ENCODE measurements around the gene TMEM235.
"Not testable (repeated sequence)": the region's sequence is repeated elsewhere in the genome, so short reads cannot be mapped to it uniquely, and the experiment has no call there.

The TMEM235 gene

DNA sequence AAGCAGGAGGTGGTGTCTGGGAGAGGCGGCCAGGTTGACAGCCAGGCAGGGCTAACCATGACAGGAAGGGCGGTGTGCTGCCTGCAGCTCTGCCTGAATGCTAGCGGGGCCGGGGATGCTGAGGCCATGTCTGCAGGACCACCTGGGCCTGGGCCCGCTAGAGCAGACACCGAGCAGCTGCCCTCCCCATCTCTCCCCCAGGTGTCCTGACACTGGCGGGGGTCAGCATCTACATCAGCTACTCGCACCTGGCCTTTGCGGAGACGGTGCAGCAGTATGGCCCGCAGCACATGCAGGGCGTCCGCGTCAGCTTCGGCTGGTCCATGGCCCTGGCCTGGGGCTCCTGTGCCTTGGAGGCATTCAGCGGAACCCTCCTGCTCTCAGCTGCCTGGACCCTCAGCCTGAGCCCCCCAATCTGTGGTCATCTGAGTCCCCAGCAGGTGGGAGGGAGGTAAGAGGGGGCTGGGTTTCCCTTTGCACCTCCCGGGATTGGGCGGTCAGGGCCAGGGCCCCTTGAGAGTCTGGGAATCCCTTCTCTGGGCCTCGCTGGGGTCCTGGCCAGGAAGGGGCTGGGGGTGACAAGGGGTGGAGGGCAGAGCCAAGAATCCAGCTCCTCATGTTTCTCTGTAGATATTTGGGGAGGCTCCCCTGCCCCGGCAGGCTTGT, 7.5 kb downstream of the TMEM235 start:
- no peak for DNase-seq

DNA sequence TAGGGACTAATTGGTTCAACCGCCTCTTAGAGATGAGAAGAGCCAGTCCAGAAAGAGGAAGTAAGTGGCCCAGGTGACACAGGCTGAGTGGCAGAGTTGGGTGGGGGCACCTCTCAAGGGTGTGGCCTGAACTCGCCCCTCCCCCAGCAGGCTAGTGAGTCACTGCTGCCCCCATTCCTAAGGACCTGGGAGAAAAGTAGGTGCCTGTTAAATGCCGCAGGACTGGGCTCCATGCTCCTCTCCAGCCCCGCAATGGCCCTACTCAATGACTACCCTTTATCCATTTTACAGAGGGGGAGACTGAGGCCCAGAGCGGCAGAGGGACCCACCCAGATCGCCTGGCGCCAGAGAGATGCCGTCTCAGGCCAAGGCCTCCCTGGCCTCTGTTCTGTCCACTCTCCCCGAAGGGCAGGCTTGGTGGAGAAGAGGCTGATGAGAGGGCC, 8.1 kb downstream of the TMEM235 start:
- DNase-seq: no peak

DNA sequence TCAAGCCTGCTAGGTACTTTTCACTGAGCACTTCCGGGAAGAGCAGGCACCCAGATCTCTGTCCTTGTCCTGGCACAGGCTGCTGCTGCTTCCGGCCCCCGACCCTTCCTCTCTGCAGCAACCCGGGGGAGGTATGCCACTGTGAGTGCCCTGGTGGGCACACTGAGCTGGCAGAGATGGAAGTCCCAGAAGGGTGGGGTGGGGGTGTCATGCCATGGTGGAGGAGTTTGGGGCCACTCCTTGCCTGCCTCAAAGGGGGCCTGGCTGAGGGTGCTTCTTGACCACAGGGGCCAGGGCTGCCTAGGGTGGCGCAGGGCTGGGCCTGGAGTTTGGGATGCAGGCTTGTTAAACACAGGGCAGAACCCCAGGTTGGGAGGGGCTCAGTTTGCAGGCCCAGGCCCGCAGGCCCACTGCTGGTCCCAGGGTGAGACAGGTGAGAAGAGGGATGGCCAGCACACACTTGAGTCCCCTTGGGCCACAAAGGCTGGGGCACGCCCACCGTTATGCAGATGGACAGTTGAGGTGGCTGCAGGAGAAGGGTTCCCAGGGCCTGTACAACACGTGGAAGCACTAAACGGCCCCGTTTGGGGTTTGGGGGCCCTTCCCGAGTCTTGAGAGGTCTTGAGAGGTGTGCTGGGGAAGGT, 8.7 kb downstream of the TMEM235 start:
- no peak for DNase-seq

DNA sequence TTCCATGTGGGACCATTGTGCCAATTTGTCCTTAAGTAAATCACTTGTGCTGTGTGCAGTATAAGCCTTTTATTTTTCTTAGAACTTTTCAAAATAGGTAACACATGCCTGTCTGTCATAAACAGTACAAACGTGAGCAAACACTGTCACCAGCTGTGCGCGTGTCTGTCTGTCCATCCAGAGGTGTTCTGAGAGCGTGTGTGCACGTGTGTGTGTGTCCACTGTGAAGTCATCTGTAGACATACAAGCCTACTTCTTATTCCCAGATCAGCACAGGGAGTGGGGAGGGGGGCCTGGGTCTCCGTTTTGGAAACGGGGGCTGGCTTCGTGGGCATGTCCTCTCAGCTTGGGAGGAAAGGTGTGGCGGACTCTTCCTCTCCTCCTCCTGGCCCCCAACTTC, 9.4 kb downstream of the TMEM235 start:
- DNase-seq: no peak

DNA sequence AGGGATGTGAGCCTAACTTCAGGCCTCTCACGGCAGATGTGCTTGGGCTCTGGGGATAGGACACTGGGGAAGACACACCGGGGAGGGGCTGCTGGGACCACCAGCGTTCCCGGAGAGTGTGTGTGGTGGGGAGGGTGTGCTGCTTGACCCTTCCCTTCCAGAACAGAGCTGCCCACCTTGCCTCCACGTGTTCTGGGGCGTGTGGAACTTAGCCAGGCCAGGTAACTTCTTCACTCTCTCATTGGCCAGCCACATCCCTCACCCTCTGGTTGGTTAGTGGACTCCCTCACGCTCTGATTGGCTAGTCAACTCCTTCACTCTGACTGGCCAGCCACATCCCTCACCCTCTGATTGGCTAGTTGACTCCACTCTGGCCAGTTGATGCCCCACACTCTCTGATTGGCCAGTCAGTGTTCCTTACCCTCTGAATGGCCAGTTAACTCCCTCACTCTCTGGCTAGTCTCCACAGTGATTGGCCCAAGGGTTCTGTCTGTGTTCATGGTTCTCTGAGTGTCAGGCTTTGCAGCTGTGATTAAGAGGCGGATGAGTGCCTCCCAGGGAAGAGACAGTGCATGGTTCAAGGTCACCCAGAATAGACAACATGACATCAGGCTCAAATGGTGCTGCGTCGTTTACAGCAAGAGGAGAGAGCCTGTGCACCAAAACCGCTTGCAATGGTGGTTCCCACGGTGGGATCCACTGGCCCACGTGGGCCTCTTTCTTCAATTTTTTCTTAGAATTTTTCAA, 10.0 kb downstream of the TMEM235 start:
- DNase-seq: peak; percentile 64

DNA sequence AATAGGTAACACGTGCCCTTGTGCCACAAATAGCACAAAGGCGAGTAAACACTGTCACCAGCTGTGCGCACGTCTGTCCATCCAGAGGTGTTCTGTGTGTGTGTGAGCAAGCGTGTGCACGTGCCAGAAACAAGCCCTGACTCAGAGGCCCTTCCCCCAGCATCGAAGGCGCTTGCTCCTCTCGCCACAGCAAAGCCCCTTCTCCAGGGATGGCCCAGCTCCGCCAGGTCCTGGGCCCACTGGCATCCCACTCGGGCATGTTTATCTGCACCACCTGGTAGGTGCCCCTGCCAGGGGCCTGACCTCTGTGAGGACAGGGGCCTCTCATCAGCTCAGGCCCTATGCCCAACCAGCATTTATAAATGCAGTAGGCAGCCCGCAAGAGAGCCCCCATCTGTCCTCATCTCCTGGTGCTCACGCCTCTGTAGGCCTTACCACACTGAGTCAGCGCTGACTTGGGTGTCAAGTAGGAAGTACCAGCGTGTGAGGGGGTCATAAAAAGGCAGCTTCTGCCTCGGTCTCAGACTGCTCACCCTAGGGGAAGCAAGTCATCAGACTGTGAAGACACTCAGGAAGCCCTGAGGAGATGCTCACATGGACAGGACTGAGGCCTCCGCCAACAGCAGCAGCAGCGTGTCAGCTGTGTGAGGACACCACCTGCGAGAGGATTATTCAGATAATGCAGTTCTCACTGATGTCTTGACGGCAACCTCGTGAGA, 10.8 kb downstream of the TMEM235 start:
- no peak for DNase-seq

DNA sequence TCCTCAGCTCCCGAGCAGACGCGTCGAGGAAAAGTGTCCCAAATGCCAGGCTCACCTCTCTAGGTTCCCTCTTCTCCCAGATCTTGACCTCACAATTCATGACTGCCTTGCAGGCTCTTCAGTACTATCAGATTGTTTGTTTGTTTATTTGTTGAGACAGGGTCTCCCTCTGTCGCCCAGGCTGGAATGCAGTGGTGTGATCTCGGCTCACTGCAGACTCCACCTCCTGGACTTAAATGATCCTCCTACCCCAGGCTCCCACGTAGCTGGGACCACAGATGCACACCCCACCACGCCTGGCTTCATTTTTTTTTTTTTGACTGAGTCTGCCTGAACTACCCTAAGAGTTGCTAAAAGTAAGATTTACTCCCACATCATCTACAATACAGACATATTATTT, 15.9 kb downstream of the TMEM235 start:
- DNase-seq: no peak

DNA sequence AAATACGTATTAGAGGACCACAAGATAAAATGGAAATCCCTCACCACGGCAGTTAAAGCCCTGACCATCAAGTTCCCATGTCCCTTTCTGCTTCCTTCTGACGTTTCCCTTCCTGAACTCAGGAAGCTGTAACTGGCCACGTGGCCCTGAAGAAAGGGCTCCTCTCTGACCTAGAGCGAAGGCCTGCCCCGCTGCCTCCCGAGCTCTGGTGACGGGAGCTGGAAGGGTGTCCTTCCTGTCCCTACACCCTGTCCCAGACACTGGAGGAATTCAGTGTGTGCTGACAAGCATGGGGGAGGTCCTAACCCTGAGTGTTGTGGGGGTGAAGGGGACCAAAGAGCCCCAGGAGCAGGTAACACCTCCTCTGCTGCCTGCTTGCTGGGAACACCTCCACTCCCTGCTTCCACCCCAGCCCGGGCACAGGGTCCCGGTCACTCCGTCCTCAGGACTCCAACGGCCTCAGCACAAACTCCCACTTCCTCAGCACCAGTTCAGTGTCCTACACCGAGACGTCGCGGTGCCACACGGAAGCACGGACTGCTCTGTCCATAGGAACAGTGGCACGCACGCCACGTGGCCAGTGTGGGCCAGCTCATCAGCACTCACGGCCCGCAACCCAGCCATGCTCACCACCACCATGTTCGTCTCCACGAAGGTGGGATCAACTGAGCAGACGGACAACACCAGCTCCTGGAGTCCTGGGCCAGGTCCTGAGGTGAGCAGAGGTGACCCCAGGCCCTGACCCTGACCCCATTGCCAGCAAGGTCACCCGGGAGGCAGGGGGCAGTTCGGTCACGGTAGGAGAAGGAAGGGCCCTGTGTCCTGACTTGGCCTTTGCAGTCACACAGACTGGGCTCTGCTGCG, 16.9 kb downstream of the TMEM235 start:
- DNase-seq: no peak

DNA sequence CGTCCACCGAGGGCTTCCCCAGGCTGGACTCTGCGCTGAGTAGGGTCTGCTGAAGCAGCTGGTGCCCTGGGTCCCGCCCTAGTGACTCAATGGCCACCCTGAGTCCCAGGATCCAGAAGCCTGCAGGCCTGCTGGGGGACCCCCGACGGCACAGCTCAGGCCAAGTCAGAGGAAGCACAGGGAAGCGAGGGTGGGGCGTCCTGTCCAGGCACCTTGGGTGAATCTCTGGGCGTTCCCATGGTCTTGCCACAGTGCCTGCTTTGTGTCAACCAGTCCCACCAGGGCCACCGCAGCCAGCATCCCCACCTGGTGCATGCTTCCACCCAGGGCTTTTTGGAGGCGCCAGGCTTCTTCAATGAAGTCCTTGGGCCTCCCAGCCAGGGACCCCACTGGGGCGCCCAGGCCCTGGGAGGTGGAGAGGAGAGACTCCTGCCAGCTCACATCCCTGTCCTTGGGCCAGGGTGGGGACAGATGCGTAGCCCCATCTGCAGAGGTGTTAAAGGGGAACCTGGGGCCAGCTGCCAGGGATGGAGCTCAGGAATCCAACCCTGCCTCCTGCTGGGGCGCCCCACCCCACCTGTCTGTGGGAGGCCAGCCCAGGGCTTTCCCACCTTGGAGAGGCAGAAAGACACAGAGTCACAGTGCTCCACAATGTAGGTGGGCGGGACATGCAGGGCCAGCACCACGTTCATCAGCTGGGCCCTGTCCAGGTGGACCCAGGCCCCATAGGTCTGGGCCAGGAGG, 17.8 kb downstream of the TMEM235 start:
- DNase-seq: no peak

DNA sequence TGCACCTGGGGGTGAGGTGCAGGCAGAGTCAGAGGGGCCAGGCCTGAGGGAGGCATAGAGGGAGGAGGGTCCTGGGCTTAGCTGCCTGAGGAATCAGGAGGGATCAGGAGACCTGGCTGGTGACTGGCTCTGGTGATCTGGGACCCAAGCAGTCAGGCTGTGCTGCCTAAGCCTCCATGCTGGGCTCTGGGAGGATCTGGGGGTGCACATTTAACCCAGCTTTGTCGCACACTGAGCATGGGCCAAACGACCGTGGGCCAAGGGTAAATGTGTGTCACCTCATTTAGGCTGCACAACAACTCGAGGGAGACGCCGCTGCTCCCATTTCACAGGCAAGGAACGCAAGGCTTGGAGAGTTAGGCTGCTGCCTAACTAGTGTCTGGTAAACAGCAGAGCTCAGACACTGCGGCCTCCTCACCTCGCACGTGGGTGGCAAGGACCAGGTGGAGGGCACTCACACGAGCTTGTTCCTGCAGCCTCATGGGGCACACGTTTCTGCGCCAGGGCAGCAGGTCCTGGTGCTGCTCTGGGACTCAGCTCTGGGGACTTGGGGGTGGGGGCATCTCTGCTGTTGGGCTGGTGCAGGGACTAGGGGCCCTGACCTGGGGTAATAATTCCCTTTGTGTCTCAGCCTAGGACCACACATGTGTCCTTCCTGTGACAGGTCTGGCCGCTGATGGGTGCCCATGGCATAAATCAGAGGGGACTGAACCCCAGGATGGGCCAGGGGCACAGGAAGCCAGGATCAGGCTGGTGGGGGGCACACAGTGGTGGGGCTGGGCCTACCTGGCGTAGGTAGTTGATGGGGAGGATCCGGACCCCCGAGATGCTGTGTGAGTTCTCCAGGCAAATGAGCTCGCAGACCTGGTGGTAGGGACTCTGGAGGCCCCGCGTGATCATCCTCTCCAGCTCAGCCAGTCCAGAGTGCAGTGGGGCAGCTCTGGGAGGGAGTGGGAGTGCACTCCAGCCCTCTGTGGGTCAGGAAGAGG, 18.7 kb downstream of the TMEM235 start:
- DNase-seq: no peak

DNA sequence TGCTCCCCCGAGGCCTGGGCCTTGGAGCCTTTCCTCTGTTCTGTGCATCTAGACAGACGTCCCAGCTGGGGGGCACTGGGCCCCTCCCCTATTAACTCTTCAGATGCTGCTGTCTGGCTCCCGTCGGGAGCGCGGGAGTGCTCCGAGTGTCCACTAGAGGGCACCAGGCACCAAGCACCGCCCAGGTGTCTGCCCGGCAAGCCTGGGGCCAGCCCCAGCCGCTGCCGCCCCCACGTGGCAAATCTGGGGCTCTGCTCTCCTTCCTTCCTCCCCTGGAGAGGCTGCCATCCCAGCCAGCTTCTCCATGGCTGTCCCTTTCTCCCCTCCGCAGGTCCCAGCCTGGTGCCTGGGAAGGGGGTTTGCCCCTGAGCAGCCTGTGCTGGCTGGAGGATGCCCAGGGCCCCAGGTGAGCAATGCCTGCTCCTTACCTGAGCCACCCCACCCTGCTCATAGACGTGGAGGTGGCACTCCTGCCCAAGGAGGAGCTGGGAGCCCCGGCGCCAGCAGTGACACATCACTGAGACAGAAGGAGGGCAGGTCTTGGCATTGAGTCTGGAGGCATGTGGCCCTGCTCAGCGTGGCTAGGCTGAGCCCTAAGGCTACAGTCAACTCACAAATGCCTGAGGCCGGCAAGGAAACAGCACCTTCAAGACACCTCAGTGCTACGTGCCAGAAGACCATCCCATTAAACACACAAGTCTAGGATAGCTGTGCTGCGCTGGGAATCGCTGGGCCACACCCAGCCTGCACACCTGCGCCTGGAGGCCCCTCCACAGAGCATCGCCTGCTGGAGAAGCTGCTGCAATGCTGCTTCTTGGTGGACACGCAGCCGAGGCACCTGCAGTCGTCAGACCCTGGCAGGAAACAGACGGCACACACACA, 19.7 kb downstream of the TMEM235 start:
- peak; percentile 63 for DNase-seq

DNA sequence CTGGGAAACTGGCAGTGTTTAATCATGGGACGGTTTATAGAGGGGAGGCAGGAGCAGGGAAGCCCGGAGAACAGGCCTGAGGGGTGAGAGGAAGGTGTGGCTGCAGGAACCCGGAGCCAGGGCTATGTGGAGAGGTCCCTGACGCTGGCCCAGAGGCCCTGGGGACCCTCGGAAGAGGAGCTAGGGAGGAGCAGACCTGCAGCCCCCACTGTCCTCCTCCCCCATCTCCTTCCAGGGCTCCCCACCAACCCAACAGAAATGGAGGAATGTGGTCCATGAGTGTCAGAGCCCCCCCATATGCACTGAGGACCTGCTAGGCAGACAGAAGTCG, 20.3 kb downstream of the TMEM235 start:
- no peak for DNase-seq

DNA sequence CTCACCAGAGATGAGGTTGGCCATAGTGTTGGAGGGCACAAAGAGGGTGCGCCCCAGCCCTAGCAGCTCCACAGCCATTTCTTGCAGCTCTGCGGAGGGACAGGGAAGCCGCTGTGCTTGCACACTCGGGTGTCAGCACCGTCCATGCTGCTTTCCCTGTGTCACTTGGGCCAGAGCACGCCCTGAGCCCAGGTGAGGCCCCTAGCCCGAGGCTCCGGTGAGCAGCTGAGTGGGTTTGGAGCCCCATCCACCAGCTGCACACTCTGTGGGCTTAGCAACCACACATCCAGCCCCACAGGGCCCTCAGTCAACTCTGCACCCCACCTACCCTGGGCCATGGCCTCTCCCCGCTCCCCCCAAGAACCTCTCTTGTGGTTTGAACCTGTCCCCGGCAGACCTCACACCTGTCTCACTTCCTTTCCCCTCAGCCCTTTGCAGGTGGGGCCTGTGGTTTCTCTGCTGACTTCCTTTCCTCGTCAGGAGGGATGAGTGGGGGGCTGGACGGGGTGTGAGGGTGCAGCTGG, 20.7 kb downstream of the TMEM235 start:
- no peak for DNase-seq

DNA sequence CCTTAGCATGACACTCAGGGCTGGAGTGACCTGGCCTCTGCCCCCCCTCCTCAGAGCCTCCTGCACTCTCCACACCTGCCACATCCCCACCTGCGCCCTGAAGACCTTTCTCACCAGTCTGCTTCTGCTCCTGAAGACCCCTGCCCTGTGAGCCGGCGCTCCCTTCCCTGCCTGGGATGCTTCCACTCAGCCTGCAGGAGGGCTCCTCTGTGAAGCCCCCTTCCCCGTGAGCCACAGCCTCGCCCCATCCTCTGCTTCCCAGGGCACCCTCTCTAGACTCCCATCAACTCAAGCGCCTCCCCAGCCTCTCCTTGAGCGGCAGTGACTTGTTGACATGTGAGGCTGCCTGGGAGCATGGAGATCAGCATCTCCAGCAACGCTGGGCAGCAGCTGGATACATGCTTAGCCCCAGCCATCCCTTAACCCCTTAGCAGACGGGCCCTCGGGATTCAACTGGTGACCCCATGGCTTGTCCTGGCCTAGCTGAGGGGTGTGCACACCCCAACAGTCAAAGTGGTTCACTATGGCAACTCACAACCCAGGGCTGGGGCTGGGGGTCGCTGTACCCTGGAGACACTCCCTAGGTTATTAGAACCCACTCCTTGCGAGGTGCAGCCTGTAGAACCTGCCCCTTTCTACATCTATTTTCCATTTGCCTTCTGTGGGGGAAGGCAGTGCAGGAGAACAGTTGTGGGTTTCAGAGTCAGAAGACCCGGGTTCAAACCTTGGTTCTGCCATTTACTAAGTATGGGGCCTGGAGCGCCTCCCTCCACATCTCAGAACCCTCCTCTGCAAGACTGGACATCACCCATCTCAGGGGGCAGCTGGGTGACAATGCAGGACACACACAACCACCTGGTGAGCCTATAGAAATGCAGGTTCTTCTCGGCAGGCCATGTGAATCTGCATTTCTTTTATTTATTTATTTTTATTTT, 21.5 kb downstream of the TMEM235 start:
- no peak for DNase-seq

DNA sequence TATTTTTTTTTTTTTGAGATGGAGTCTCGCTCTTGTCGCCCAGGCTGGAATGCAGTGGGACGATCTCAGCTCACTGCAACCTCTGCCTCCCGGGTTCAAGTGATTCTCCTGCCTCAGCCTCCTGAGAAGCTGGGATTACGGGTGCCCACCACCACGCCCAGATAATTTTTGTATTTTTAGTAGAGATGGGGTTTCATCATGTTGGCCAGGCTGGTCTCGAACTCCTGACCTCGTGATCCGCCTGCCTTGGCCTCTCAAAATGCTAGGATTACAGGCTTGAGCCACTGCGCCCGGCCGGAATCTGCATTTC, 22.2 kb downstream of the TMEM235 start:
- not testable (repeated sequence) for DNase-seq

DNA sequence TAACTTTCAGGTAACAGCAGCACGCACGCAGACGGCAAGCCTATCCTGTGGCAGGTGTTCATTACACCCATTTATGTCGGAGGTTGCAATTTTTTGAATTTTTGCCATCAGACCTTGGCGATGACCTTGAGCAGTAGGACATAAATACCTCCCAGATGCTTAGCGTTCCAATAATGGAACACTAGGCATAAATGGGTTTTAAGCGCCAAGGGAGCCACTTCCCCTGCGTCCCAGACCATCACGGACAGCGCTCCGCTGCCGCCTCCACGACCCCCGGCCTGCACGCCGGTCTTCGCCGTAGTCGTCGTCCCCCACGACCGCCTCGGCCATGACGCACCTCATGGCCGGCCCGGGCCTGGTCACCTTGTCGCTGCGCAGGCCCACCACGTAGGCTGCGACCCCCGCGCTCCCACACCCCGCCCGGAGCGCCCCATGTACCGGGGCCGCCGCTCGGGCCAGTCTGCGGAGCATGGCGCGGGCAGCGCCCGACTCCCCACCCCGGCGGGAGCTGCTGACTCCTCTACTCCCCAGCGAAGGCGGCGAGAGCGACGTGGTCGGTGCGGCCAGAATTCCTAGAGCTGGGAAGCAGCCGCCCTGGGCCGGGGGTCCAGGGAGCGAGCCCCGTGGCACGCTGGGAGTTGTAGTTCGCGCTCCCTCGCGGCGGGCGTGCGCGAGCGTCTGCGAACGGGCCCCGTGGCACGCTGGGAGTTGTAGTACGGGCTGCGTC, 22.7 kb downstream of the TMEM235 start:
- peak; percentile 82 for DNase-seq

DNA sequence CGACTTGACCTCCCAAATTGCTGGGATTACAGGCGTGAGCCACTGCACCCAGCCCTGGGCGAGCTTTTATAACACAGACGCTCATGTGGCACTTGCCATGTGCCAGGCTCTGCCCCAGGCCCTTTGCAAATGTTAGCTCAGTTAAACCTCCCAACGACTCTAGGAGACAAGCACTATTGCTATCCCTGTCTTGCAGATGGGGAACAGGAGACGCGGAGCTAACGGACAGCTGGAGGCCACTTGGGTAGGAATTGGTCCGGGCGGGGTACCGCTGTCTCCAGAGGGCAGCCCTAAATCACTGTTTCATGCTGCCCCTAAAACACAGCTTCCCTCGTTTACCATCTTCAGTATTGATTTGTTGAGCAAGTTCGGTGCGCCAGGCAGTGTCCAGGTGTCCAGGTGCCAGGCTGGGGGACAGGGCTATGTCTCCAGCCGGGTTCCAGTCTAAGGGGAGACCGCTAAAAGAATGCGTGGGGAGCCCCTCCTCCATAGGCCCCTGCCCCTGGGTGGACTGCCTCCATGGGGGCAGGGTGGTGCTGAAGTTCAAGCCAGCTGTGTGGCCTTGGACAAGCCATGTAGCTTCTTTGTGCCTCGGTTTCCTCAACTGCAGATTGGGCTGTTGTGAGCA, 23.7 kb downstream of the TMEM235 start:
- DNase-seq: no peak

All from NCI-H226 (cell line).